ENCODE measurements around the gene AHRR.

GRCh38 chr5:476814-477175 is 155.3 kb downstream of the AHRR start:
- TF ChIP-seq, protein P1, sequence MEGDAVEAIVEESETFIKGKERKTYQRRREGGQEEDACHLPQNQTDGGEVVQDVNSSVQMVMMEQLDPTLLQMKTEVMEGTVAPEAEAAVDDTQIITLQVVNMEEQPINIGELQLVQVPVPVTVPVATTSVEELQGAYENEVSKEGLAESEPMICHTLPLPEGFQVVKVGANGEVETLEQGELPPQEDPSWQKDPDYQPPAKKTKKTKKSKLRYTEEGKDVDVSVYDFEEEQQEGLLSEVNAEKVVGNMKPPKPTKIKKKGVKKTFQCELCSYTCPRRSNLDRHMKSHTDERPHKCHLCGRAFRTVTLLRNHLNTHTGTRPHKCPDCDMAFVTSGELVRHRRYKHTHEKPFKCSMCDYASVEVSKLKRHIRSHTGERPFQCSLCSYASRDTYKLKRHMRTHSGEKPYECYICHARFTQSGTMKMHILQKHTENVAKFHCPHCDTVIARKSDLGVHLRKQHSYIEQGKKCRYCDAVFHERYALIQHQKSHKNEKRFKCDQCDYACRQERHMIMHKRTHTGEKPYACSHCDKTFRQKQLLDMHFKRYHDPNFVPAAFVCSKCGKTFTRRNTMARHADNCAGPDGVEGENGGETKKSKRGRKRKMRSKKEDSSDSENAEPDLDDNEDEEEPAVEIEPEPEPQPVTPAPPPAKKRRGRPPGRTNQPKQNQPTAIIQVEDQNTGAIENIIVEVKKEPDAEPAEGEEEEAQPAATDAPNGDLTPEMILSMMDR (IDR thresholded peaks at IDR 0.05): no peak
- TF ChIP-seq POLR2A (IDR thresholded peaks at IDR 0.05) (no peak), POLR2AphosphoS5 (IDR thresholded peaks at IDR 0.05) (no peak)
